ENCODE results near the gene DPYD.

Gene DPYD

DNA sequence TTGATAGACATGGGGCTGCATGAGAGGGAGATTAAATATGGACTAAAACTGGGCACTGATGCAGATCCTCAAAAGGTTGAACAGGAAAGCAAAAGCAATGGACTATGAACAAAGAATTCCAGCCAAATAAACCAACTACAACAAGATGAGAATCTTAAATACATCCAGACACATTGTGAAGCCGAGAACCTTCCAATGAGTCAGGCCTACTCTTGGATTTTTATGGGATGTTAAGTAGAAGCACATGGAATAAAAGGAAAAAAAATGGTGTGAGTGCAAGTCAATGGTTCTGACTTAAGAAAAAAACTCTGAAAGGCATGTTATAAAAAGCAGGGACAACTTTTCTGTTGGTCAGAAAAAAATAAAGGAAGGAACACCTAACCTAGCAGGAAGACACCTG is 227.2 kb downstream of the DPYD start:
- no peak overlapping the region for H3K14ac ChIP-seq (ENCODE audit: low read length)

DNA sequence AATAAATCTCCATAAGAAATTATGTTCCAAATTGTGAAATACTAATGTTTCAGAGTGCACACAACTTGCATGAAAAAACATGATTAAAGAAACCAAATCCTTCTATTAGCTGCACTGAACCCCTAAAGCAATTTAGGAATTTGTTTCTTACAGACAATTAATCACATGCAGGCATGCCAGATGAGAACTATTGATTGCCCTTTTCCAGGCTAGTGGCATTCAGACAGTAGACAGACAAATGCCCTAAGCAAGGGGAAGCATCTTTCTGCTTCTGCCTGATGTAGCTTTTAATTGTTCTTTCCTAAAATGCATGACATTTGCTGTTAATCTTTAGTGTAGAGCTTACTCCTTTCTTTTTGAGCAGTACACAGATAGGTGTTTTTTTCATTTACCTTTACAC is 229.5 kb downstream of the DPYD start:
- no peak for DNase-seq (ENCODE audit: low spot score)
- no peak overlapping the region for H2BK15ac ChIP-seq (ENCODE audit: low read length)
- H2BK5ac ChIP-seq (ENCODE audit: low read length), result no peak overlapping the region
- H3K14ac ChIP-seq (ENCODE audit: low read length), result no peak overlapping the region
- H3K79me1 ChIP-seq (ENCODE audit: low read depth, low read length), result no peaks in the 10 kb centered on the region
- H3K18ac ChIP-seq (ENCODE audit: low read length), result no peak overlapping the region
- H3K27ac ChIP-seq (replicated peaks; ENCODE audit: low read length), result no peak overlapping the region
- H3K9me3 ChIP-seq (replicated peaks in 1 of 2; ENCODE audit: control insufficient read depth in 2 of 2, insufficient read depth in 1 of 2, low read depth in 1 of 2, low read length in 2 of 2), result no peaks in the 10 kb centered on the region
- H3K9ac ChIP-seq (ENCODE audit: low read depth, low read length, poor library complexity), result no peak overlapping the region
- H2AFZ ChIP-seq (ENCODE audit: low read length), result no peak overlapping the region
- no peak overlapping the region for H3K23ac ChIP-seq (ENCODE audit: low read depth, low read length, poor library complexity)
- no peaks in the 10 kb centered on the region for H3K4me1 ChIP-seq (ENCODE audit: control insufficient read depth in 2 of 2, insufficient read depth in 1 of 2, low read depth in 1 of 2, low read length in 2 of 2)
- no peak overlapping the region for H3K4me3 ChIP-seq (ENCODE audit: low read length in 2 of 2)
- no peak overlapping the region for H3K4ac ChIP-seq (ENCODE audit: low read length)
- H3K27me3 ChIP-seq (ENCODE audit: control insufficient read depth in 3 of 3, insufficient read depth in 3 of 3, low read depth in 1 of 3, low read length in 3 of 3), result no peaks in the 10 kb centered on the region
- no peak overlapping the region for H4K91ac ChIP-seq (ENCODE audit: low read depth, low read length, poor library complexity)
- H2BK120ac ChIP-seq (ENCODE audit: low read depth, low read length), result no peak overlapping the region
- H3K4me2 ChIP-seq (ENCODE audit: insufficient read depth, low read length, poor library complexity, severe bottlenecking), result no peak overlapping the region
- H2BK12ac ChIP-seq (ENCODE audit: low read length), result no peak overlapping the region
- no peaks in the 10 kb centered on the region for H3K36me3 ChIP-seq (replicated peaks in 1 of 2; ENCODE audit: control insufficient read depth in 2 of 2, insufficient read depth in 2 of 2, low read length in 2 of 2)
- H4K8ac ChIP-seq (ENCODE audit: low read depth, low read length), result no peak overlapping the region
- no peak overlapping the region for H2AK5ac ChIP-seq (ENCODE audit: low read depth, low read length)

More for the DNA sequence above, 227.2 kb downstream of the DPYD start:
- no peak overlapping the region for H4K8ac ChIP-seq (ENCODE audit: low read depth, low read length)
- H2BK12ac ChIP-seq (ENCODE audit: low read length), result no peak overlapping the region
- H2BK120ac ChIP-seq (ENCODE audit: low read depth, low read length), result no peak overlapping the region
- no peaks in the 10 kb centered on the region for H3K79me1 ChIP-seq (ENCODE audit: low read depth, low read length)
- H3K4me2 ChIP-seq (ENCODE audit: insufficient read depth, low read length, poor library complexity, severe bottlenecking), result no peak overlapping the region
- H4K91ac ChIP-seq (ENCODE audit: low read depth, low read length, poor library complexity), result no peak overlapping the region
- no peaks in the 10 kb centered on the region for H3K36me3 ChIP-seq (replicated peaks in 1 of 2; ENCODE audit: control insufficient read depth in 2 of 2, insufficient read depth in 2 of 2, low read length in 2 of 2)
- no peak overlapping the region for H3K4me3 ChIP-seq (ENCODE audit: low read length in 2 of 2)
- H3K9ac ChIP-seq (ENCODE audit: low read depth, low read length, poor library complexity), result no peak overlapping the region
- no peak overlapping the region for H3K4ac ChIP-seq (ENCODE audit: low read length)
- WGBS, 2 donors (ENCODE audit: extremely low coverage in 2 of 2, insufficient read length in 2 of 2, insufficient replicate concordance in 1 of 2), result no CpG with 5 or more reads among the region's 1 CpG
- H2BK5ac ChIP-seq (ENCODE audit: low read length), result no peak overlapping the region
- no peak overlapping the region for H2AK5ac ChIP-seq (ENCODE audit: low read depth, low read length)
- H3K4me1 ChIP-seq (ENCODE audit: control insufficient read depth in 2 of 2, insufficient read depth in 1 of 2, low read depth in 1 of 2, low read length in 2 of 2), result no peaks in the 10 kb centered on the region
- H2AFZ ChIP-seq (ENCODE audit: low read length), result no peak overlapping the region
- no peak for DNase-seq (ENCODE audit: low spot score)
- no peaks in the 10 kb centered on the region for H3K27me3 ChIP-seq (ENCODE audit: control insufficient read depth in 3 of 3, insufficient read depth in 3 of 3, low read depth in 1 of 3, low read length in 3 of 3)
- H3K23ac ChIP-seq (ENCODE audit: low read depth, low read length, poor library complexity), result no peak overlapping the region
- H2BK15ac ChIP-seq (ENCODE audit: low read length), result no peak overlapping the region
- no peak overlapping the region for H3K27ac ChIP-seq (replicated peaks; ENCODE audit: low read length)
- no peaks in the 10 kb centered on the region for H3K9me3 ChIP-seq (replicated peaks in 1 of 2; ENCODE audit: control insufficient read depth in 2 of 2, insufficient read depth in 1 of 2, low read depth in 1 of 2, low read length in 2 of 2)
- no peak overlapping the region for H3K18ac ChIP-seq (ENCODE audit: low read length)

- H3K4me3 ChIP-seq (ENCODE audit: low read length in 2 of 2), result no peak overlapping the region
- H3K18ac ChIP-seq (ENCODE audit: low read length), result no peak overlapping the region
- no CpG with 5 or more reads among the region's 2 CpGs for WGBS, 2 donors (ENCODE audit: extremely low coverage in 2 of 2, insufficient read length in 2 of 2, insufficient replicate concordance in 1 of 2)
- H2BK12ac ChIP-seq (ENCODE audit: low read length), result no peak overlapping the region
- no peak overlapping the region for H3K27ac ChIP-seq (replicated peaks; ENCODE audit: low read length)
- H3K9me3 ChIP-seq (replicated peaks in 1 of 2; ENCODE audit: control insufficient read depth in 2 of 2, insufficient read depth in 1 of 2, low read depth in 1 of 2, low read length in 2 of 2), result no peaks in the 10 kb centered on the region
- no peak overlapping the region for H2BK15ac ChIP-seq (ENCODE audit: low read length)
- no peak overlapping the region for H3K14ac ChIP-seq (ENCODE audit: low read length)
- H3K36me3 ChIP-seq (replicated peaks in 1 of 2; ENCODE audit: control insufficient read depth in 2 of 2, insufficient read depth in 2 of 2, low read length in 2 of 2), result no peaks in the 10 kb centered on the region
- H3K27me3 ChIP-seq (ENCODE audit: control insufficient read depth in 3 of 3, insufficient read depth in 3 of 3, low read depth in 1 of 3, low read length in 3 of 3), result no peaks in the 10 kb centered on the region
- no peak overlapping the region for H4K8ac ChIP-seq (ENCODE audit: low read depth, low read length)
- no peak overlapping the region for H4K91ac ChIP-seq (ENCODE audit: low read depth, low read length, poor library complexity)
- no peak overlapping the region for H2BK5ac ChIP-seq (ENCODE audit: low read length)
- H2BK120ac ChIP-seq (ENCODE audit: low read depth, low read length), result no peak overlapping the region
- H3K79me1 ChIP-seq (ENCODE audit: low read depth, low read length), result no peaks in the 10 kb centered on the region
- DNase-seq (ENCODE audit: low spot score), result no peak
- no peak overlapping the region for H3K4me2 ChIP-seq (ENCODE audit: insufficient read depth, low read length, poor library complexity, severe bottlenecking)
- H2AFZ ChIP-seq (ENCODE audit: low read length), result no peak overlapping the region
- no peak overlapping the region for H2AK5ac ChIP-seq (ENCODE audit: low read depth, low read length)
- no peak overlapping the region for H3K23ac ChIP-seq (ENCODE audit: low read depth, low read length, poor library complexity)
- no peak overlapping the region for H3K4ac ChIP-seq (ENCODE audit: low read length)
- peaks cover 4 to 5% of the 10 kb centered on the region in 2 donors for H3K4me1 ChIP-seq (ENCODE audit: control insufficient read depth in 2 of 2, insufficient read depth in 1 of 2, low read depth in 1 of 2, low read length in 2 of 2)
- no peak overlapping the region for H3K9ac ChIP-seq (ENCODE audit: low read depth, low read length, poor library complexity)
Observed at GRCh38 chr1:97685360-97685759, 235.5 kb downstream of the DPYD start.

DNA sequence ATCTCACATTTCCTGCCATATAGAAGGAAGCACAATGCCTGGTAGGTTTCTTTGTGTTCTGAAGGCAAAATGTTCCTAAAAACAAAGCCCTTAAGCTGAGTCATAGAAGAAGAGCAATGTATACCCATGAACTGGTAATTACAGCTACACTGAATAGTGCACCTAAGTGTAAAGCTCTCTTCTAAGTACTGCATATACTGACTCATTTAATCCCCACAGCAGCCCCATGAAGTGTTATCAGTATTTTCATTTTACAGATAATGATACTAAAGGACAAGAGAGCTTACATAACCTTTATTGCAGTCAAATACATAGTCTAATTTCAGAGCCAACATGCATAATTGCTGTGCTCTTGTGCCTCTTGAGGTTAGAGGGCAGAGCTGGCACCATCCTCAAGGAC is 239.9 kb downstream of the DPYD start:
- H2BK5ac ChIP-seq (ENCODE audit: low read length), result no peak overlapping the region

More for the DNA sequence above, 239.9 kb downstream of the DPYD start:
- no peak overlapping the region for H3K14ac ChIP-seq (ENCODE audit: low read length)
- H3K23ac ChIP-seq (ENCODE audit: low read depth, low read length, poor library complexity), result no peak overlapping the region
- H3K18ac ChIP-seq (ENCODE audit: low read length), result no peak overlapping the region
- no peak overlapping the region for H2AK5ac ChIP-seq (ENCODE audit: low read depth, low read length)
- H3K27me3 ChIP-seq (ENCODE audit: control insufficient read depth in 3 of 3, insufficient read depth in 3 of 3, low read depth in 1 of 3, low read length in 3 of 3), result no peaks in the 10 kb centered on the region
- no peak overlapping the region for H2BK15ac ChIP-seq (ENCODE audit: low read length)
- no peak for DNase-seq (ENCODE audit: low spot score)
- H3K9ac ChIP-seq (ENCODE audit: low read depth, low read length, poor library complexity), result no peak overlapping the region
- H3K27ac ChIP-seq (replicated peaks; ENCODE audit: low read length), result no peak overlapping the region
- no peak overlapping the region for H2BK120ac ChIP-seq (ENCODE audit: low read depth, low read length)
- no peak overlapping the region for H3K4ac ChIP-seq (ENCODE audit: low read length)
- H2BK12ac ChIP-seq (ENCODE audit: low read length), result no peak overlapping the region
- H3K4me1 ChIP-seq (ENCODE audit: control insufficient read depth in 2 of 2, insufficient read depth in 1 of 2, low read depth in 1 of 2, low read length in 2 of 2), result peaks cover 4 to 5% of the 10 kb centered on the region in 2 donors
- no peaks in the 10 kb centered on the region for H3K79me1 ChIP-seq (ENCODE audit: low read depth, low read length)
- no peak overlapping the region for H4K8ac ChIP-seq (ENCODE audit: low read depth, low read length)
- no peak overlapping the region for H3K4me3 ChIP-seq (ENCODE audit: low read length in 2 of 2)
- H4K91ac ChIP-seq (ENCODE audit: low read depth, low read length, poor library complexity), result no peak overlapping the region
- H3K9me3 ChIP-seq (replicated peaks in 1 of 2; ENCODE audit: control insufficient read depth in 2 of 2, insufficient read depth in 1 of 2, low read depth in 1 of 2, low read length in 2 of 2), result no peaks in the 10 kb centered on the region
- H2AFZ ChIP-seq (ENCODE audit: low read length), result no peak overlapping the region
- H3K36me3 ChIP-seq (replicated peaks in 1 of 2; ENCODE audit: control insufficient read depth in 2 of 2, insufficient read depth in 2 of 2, low read length in 2 of 2), result no peaks in the 10 kb centered on the region
- no peak overlapping the region for H3K4me2 ChIP-seq (ENCODE audit: insufficient read depth, low read length, poor library complexity, severe bottlenecking)

All from neuronal stem cell (in vitro differentiated cells).